Sigmoid colon (tissue), 4 donors: Measurements from ENCODE around the gene PAX9.

Source experiments
- POLR2A ChIP-seq, 2 donors: fragments of 450-650 bp; IDR thresholded peaks; one replicate each; pipeline ENCODE4 v1.6.1; 2016; ENCODE audit warnings: antibody characterized with exemption in 2 of 2, mild to moderate bottlenecking in 2 of 2, moderate library complexity in 2 of 2
- POLR2AphosphoS5 ChIP-seq, 4 donors: sonication (generic); formaldehyde crosslinking; IDR thresholded peaks; one replicate each; pipeline ENCODE4 v1.6.1; 2017; ENCODE audit warnings: antibody characterized with exemption in 4 of 4
- TF ChIP-seq, protein P1 (sequence below), 4 experiments: fragments of 450-650 bp in 3 of 4; fragments of 200-600 bp in 1 of 4; IDR thresholded peaks; one replicate each; pipeline ENCODE4 v1.5.1; 2016 to 2019; ENCODE audit warnings: antibody characterized with exemption in 4 of 4, mild to moderate bottlenecking in 3 of 4, moderate library complexity in 2 of 4

GRCh38 chr14:36726128-36726527 lies 64.5 kb downstream of the PAX9 start:
- TF ChIP-seq, protein P1, sequence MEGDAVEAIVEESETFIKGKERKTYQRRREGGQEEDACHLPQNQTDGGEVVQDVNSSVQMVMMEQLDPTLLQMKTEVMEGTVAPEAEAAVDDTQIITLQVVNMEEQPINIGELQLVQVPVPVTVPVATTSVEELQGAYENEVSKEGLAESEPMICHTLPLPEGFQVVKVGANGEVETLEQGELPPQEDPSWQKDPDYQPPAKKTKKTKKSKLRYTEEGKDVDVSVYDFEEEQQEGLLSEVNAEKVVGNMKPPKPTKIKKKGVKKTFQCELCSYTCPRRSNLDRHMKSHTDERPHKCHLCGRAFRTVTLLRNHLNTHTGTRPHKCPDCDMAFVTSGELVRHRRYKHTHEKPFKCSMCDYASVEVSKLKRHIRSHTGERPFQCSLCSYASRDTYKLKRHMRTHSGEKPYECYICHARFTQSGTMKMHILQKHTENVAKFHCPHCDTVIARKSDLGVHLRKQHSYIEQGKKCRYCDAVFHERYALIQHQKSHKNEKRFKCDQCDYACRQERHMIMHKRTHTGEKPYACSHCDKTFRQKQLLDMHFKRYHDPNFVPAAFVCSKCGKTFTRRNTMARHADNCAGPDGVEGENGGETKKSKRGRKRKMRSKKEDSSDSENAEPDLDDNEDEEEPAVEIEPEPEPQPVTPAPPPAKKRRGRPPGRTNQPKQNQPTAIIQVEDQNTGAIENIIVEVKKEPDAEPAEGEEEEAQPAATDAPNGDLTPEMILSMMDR (IDR thresholded peaks at IDR 0.05), result no peak
- TF ChIP-seq POLR2A (IDR thresholded peaks at IDR 0.05) (no peak), POLR2AphosphoS5 (IDR thresholded peaks at IDR 0.05) (no peak)
